Thyroid gland (tissue), 4 donors: ENCODE results near the gene LIN54. TPM values are rescaled to one million over a fixed set of nuclear protein-coding genes. Genes with fewer than 3 reads are reported as not detected.
"Not testable (repeated sequence)": the region's sequence is repeated elsewhere in the genome, so short reads cannot be mapped to it uniquely, and the experiment has no call there.

Source experiments
- DNase-seq, 2 donors: peaks; one replicate each; pipeline ENCODE4 v3.0.0-alpha.2; 2019
- H3K27ac ChIP-seq, 3 donors: fragments of 200-600 bp; sonication (generic); 1 replicate in 2 of 3; 2 replicates in 1 of 3; pipeline ENCODE4 v1.5.1; 2016 to 2019; ENCODE audit warnings: mild to moderate bottlenecking in 1 of 3, moderate library complexity in 1 of 3
- H3K27me3 ChIP-seq: fragments of 200-600 bp; sonication (generic); one replicate; pipeline ENCODE4 v1.5.1; 2019
- H3K36me3 ChIP-seq, 2 donors: fragments of 200-600 bp; sonication (generic); one replicate each; pipeline ENCODE4 v1.5.1; 2016 to 2019
- H3K4me1 ChIP-seq, 2 donors: fragments of 200-600 bp; sonication (generic); one replicate each; pipeline ENCODE4 v1.5.1; 2017 to 2019
- H3K4me3 ChIP-seq, 3 donors: fragments of 200-600 bp; sonication (generic); replicated peaks in 1 of 3; 1 replicate in 2 of 3; 2 replicates in 1 of 3; pipeline ENCODE4 v1.5.1; 2016; ENCODE audit warnings: mild to moderate bottlenecking in 1 of 3
- H3K9me3 ChIP-seq: fragments of 200-600 bp; sonication (generic); one replicate; pipeline ENCODE4 v1.5.1; 2017
- CTCF ChIP-seq, 6 experiments: fragments of 200-600 bp in 3 of 6; fragments of 450-650 bp in 3 of 6; sonication (generic) in 3 of 6; IDR thresholded peaks; one replicate each; pipeline ENCODE4 v1.5.1; 2016 to 2019; ENCODE audit warnings: antibody characterized with exemption in 6 of 6, mild to moderate bottlenecking in 2 of 6, inconsistent platforms in 1 of 6, moderate library complexity in 1 of 6
- POLR2A ChIP-seq, 2 donors: fragments of 450-650 bp; IDR thresholded peaks; one replicate each; pipeline ENCODE4 v1.6.1; 2017; ENCODE audit warnings: antibody characterized with exemption in 2 of 2, mild to moderate bottlenecking in 2 of 2, moderate library complexity in 1 of 2
- WGBS, 2 donors: methylation state at CpG; one replicate each; pipeline ENCODE4 v1.1.5; 2017; 5-methylcytosine and 5-hydroxymethylcytosine counted together
- intact Hi-C: fragments of 100-400 bp; cut with DNase I; formaldehyde crosslinking; loops from one replicate; pipeline ENCODE4 v1.15.1; 2023
- total RNA-seq, 4 donors: library from RNA; depleted of rRNA; stranded (reverse); fragments of >200 nt; gene quantifications; one replicate each; pipeline ENCODE4 v1.2.3, GENCODE V29; 2016

The LIN54 gene
- total RNA-seq, 4 donors from 2014 or later: 14.8 to 20.8 (median 18.1) TPM

DNA sequence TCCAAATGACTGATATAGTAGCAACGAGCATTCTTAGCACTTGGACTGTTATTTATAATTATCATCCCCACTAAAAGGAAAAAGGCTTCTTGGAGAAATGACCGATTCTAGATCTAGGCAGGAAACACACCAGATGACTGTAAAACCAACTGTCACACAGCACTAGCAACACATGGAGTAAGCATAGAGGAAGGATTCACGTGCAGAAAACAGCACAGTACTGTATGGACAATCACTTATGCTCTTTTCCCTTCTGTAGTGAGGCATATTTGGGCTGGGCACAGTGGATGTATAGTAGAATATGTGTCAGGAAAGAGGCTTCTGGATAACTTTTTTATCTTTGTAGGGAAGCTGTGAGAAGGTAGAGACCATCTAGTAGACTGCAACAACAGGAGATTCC lies 18.4 kb upstream of the LIN54 start:
- no peak overlapping the region for H3K4me3 ChIP-seq
- H3K4me1 ChIP-seq: no peaks in the 10 kb centered on the region
- intact Hi-C loops: no loop called here
- H3K9me3 ChIP-seq: no peaks in the 10 kb centered on the region
- no peaks in the 10 kb centered on the region for H3K27me3 ChIP-seq
- no peak overlapping the region for H3K27ac ChIP-seq
- WGBS, 2 donors: 60 to 62% methylated on average over 3 of the region's 3 CpGs
- TF ChIP-seq CTCF (IDR thresholded peaks at IDR 0.05): no peak
- TF ChIP-seq POLR2A (IDR thresholded peaks at IDR 0.05): no peak
- H3K36me3 ChIP-seq: no peaks in the 10 kb centered on the region
- no peak for DNase-seq

GRCh38 chr4:83025563-83025962 lies 14.9 kb upstream of the LIN54 start:
- DNase-seq: no peak
- H3K36me3 ChIP-seq: no peaks in the 10 kb centered on the region
- no peaks in the 10 kb centered on the region for H3K27me3 ChIP-seq
- intact Hi-C loops: no loop called here
- no peaks in the 10 kb centered on the region for H3K9me3 ChIP-seq
- H3K27ac ChIP-seq: no peak overlapping the region
- no peak overlapping the region for H3K4me3 ChIP-seq
- TF ChIP-seq CTCF (IDR thresholded peaks at IDR 0.05) (no peak), POLR2A (IDR thresholded peaks at IDR 0.05) (no peak)
- no peaks in the 10 kb centered on the region for H3K4me1 ChIP-seq

GRCh38 chr4:83024233-83024632 lies 13.6 kb upstream of the LIN54 start:
- no peak for DNase-seq
- TF ChIP-seq POLR2A (IDR thresholded peaks at IDR 0.05) (no peak), CTCF (IDR thresholded peaks at IDR 0.05) (no peak)
- Histone ChIP-seq H3K4me3 (no peak overlapping the region), H3K36me3 (no peaks in the 10 kb centered on the region), H3K27ac (no peak overlapping the region), H3K4me1 (no peaks in the 10 kb centered on the region), H3K9me3 (no peaks in the 10 kb centered on the region), H3K27me3 (no peaks in the 10 kb centered on the region)
- 87 to 89% methylated on average over 2 of the region's 2 CpGs for WGBS, 2 donors
- intact Hi-C loops: no loop called here

DNA sequence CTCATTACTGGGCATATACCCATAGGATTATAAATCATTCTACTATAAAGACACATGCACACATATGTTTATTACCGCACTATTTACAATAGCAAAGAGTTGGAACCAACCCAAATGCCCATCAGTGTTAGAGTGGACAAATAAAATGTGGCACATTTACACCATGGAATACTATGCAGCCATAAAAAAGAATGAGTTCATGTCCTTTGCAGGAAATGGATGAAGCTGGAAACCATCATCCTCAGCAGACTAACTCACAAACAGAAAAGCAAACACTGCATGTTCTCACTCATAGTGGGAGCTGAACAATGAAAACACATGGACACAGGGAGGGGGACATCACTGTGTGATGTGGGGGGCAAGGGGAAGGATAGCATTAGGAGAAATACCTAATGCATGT lies 13.0 kb upstream of the LIN54 start:
- H3K36me3 ChIP-seq, DNase-seq, H3K27me3 ChIP-seq, H3K4me1 ChIP-seq, H3K9me3 ChIP-seq, H3K27ac ChIP-seq, intact Hi-C loops, H3K4me3 ChIP-seq: not testable (repeated sequence)
- 97 to 100% methylated on average over 1 of the region's 1 CpG for WGBS, 2 donors

GRCh38 chr4:83022724-83023450 lies 12.3 kb upstream of the LIN54 start:
- 79 to 88% methylated on average over 2 of the region's 2 CpGs for WGBS, 2 donors
- no peak for DNase-seq
- Histone ChIP-seq H3K4me1 (no peaks in the 10 kb centered on the region), H3K4me3 (no peak overlapping the region), H3K9me3 (no peaks in the 10 kb centered on the region), H3K36me3 (no peaks in the 10 kb centered on the region), H3K27me3 (no peaks in the 10 kb centered on the region), H3K27ac (no peak overlapping the region)
- intact Hi-C loops: no loop called here
- TF ChIP-seq CTCF (IDR thresholded peaks at IDR 0.05) (no peak), POLR2A (IDR thresholded peaks at IDR 0.05) (no peak)
